CD4-positive, alpha-beta memory T cell (primary cell): ENCODE results near the gene CEP41. TPM values are rescaled to one million over a fixed set of nuclear protein-coding genes. Genes with fewer than 3 reads are reported as not detected.

Source experiments
- CTCF ChIA-PET: fragments of 350-600 bp; sonication (Branson Sonifier 250); formaldehyde crosslinking; loops from one replicate; lab custom pipeline; 2021; ENCODE audit warnings: inconsistent platforms; ENCODE audit not compliant: partially characterized antibody; lab: Charles Lee
- POLR2A ChIA-PET: fragments of 350-600 bp; sonication (Branson Sonifier 250); formaldehyde crosslinking; loops from one replicate; lab custom pipeline; 2021; ENCODE audit not compliant: partially characterized antibody; lab: Charles Lee
- DNase-seq, 5 donors: peaks; one replicate each; pipeline versions ENCODE4 v3.0.0 to v3.0.0-alpha.2; 2020 to 2022; ENCODE audit warnings: mixed read lengths in 1 of 5
- H3K27ac ChIP-seq: one replicate; pipeline ENCODE4 v1.7.0; 2013; ENCODE audit warnings: low read depth, low read length
- H3K27me3 ChIP-seq: 2 replicates; pipeline ENCODE4 v1.7.0; 2013; ENCODE audit warnings: mild to moderate bottlenecking, low read length, moderate library complexity; ENCODE audit not compliant: insufficient read depth
- H3K36me3 ChIP-seq: 2 replicates; pipeline ENCODE4 v1.7.0; 2013; ENCODE audit warnings: mild to moderate bottlenecking, low read length, moderate library complexity; ENCODE audit not compliant: insufficient read depth
- H3K4me1 ChIP-seq: 2 replicates; pipeline ENCODE4 v1.7.0; 2013; ENCODE audit warnings: mild to moderate bottlenecking, low read length, moderate library complexity; ENCODE audit not compliant: insufficient read depth
- H3K4me3 ChIP-seq, 2 donors: one replicate each; pipeline ENCODE4 v1.7.0; 2013; ENCODE audit warnings: low read length in 2 of 2, mild to moderate bottlenecking in 1 of 2
- H3K9me3 ChIP-seq, 2 donors: one replicate each; pipeline ENCODE4 v1.7.0; 2013; ENCODE audit warnings: low read length in 2 of 2, control low read depth in 1 of 2; ENCODE audit not compliant: control insufficient read depth in 1 of 2
- H3K27ac Mint-ChIP-seq, 7 donors: one replicate each; pipeline ENCODE4 v1.8.0; 2020 to 2021; ENCODE audit warnings: mixed read lengths in 7 of 7, mild to moderate bottlenecking in 6 of 7, inconsistent platforms in 3 of 7, moderate library complexity in 3 of 7
- H3K27me3 Mint-ChIP-seq, 2 donors: one replicate each; pipeline ENCODE4 v1.8.0; 2020 to 2021; ENCODE audit warnings: mixed read lengths in 2 of 2
- H3K36me3 Mint-ChIP-seq, 2 donors: one replicate each; pipeline ENCODE4 v1.8.0; 2020 to 2021; ENCODE audit warnings: mixed read lengths in 2 of 2, inconsistent platforms in 1 of 2, mild to moderate bottlenecking in 1 of 2
- H3K4me1 Mint-ChIP-seq, 4 donors: one replicate each; pipeline ENCODE4 v1.8.0; 2020 to 2021; ENCODE audit warnings: mixed read lengths in 4 of 4, mild to moderate bottlenecking in 1 of 4
- H3K4me3 Mint-ChIP-seq, 8 donors: one replicate each; pipeline ENCODE4 v1.8.0; 2020 to 2021; ENCODE audit warnings: mixed read lengths in 8 of 8, mild to moderate bottlenecking in 7 of 8, moderate library complexity in 6 of 8, inconsistent platforms in 3 of 8
- H3K9me3 Mint-ChIP-seq, 8 donors: one replicate each; pipeline ENCODE4 v1.8.0; 2020 to 2021; ENCODE audit warnings: mixed read lengths in 8 of 8, mild to moderate bottlenecking in 5 of 8, inconsistent platforms in 3 of 8, moderate library complexity in 1 of 8
- intact Hi-C: fragments of 100-400 bp; cut with micrococcal nuclease; formaldehyde crosslinking; loops from one replicate; pipeline ENCODE4 v1.15.1; 2023
- polyA plus RNA-seq, 2 donors: library from polyadenylated mRNA; unstranded; fragments of 300-500 nt; fragmentation: Illumina TruSeq; gene quantifications; one replicate each; pipeline ENCODE4 v1.2.3, GENCODE V29; 2021
- total RNA-seq, 2 experiments: library from RNA; stranded (reverse); gene quantifications; one replicate each; pipeline ENCODE4 v1.2.3, GENCODE V29; 2021

The CEP41 gene
- total RNA-seq: 1 to 10 TPM; 6.0 to 7.3 TPM
- polyA plus RNA-seq: 10 to 100 TPM; 16.3 to 20.9 TPM

- no peaks in the 10 kb centered on the region for H3K36me3 ChIP-seq
- H3K4me1 Mint-ChIP-seq: peaks cover 18 to 27% (median 19%) of the 10 kb centered on the region in 4 donors
- H3K9me3 Mint-ChIP-seq: no peaks in the 10 kb centered on the region
- peak within 1 kb of the TSS; percentile 96 to 99 (median 98) for H3K4me3 Mint-ChIP-seq
- H3K27me3 Mint-ChIP-seq: peaks cover 0 to 4% of the 10 kb centered on the region in 2 donors
- H3K4me1 ChIP-seq: peaks cover 13% of the 10 kb centered on the region
- ChIA-PET POLR2A (interaction anchor here (0.7 kb wide), 1 partner anchor 236 kb away, joined by 4 read pairs; the partner anchor contains the start of gene TMEM209), CTCF (interaction anchor here (0.9 kb wide), 1 partner anchor 44 kb away, joined by 3 read pairs; no protein-coding TSS in a partner anchor)
- intact Hi-C loops: loop anchor here (2.0 kb wide), 1 partner anchor 370 kb away; the partner anchor contains the start of gene KLHDC10
- peaks cover 0 to 5% of the 10 kb centered on the region in 2 donors for H3K36me3 Mint-ChIP-seq
- DNase-seq: peak; percentile 87 to 90 (median 88)
- H3K9me3 ChIP-seq: no peaks in the 10 kb centered on the region
- H3K27ac Mint-ChIP-seq: peak within 1 kb of the TSS; percentile 90 to 98 (median 97)
- H3K4me3 ChIP-seq: peak within 1 kb of the TSS; percentile 59 to 81
- H3K27me3 ChIP-seq: no peaks in the 10 kb centered on the region
- peak within 1 kb of the TSS; percentile 58 for H3K27ac ChIP-seq
Measured at GRCh38 chr7:130440527-130441365, at the start of gene CEP41. CEP41 (minus strand) TSS chr7:130441016; CDS start chr7:130440966, 50 bp downstream.

GRCh38 chr7:130490311-130490791 is 49.5 kb upstream of the CEP41 start:
- Histone ChIP-seq H3K9me3 (no peaks in the 10 kb centered on the region), H3K4me1 (peaks cover 18% of the 10 kb centered on the region), H3K4me3 (no peak overlapping the region), H3K36me3 (no peaks in the 10 kb centered on the region), H3K27me3 (peaks cover 4% of the 10 kb centered on the region), H3K27ac (no peak overlapping the region)
- Mint-ChIP-seq H3K36me3 (no peaks in the 10 kb centered on the region), H3K4me3 (no peak overlapping the region), H3K4me1 (peaks cover 17 to 38% (median 21%) of the 10 kb centered on the region in 4 donors), H3K27me3 (peaks cover 28 to 33% of the 10 kb centered on the region in 2 donors), H3K9me3 (peaks cover 0 to 2% (median 0%) of the 10 kb centered on the region in 8 donors), H3K27ac (no peak overlapping the region)
- POLR2A ChIA-PET: no interaction called here
- CTCF ChIA-PET: no interaction called here
- DNase-seq: no peak
- intact Hi-C loops: loop anchor here (10.0 kb wide), 1 partner anchor 246 kb away; no protein-coding TSS in a partner anchor

- intact Hi-C loops: no loop called here
- H3K4me3 Mint-ChIP-seq: no peak overlapping the region
Measured at GRCh38 chr7:130489140-130489983, 48.5 kb upstream of the CEP41 start.

GRCh38 chr7:130488392-130489139 is 47.8 kb upstream of the CEP41 start:
- ChIA-PET CTCF (interaction anchor here (1.7 kb wide), 1 partner anchor 270 kb away, joined by 3 read pairs; no protein-coding TSS in a partner anchor), POLR2A (no interaction called here)
- Mint-ChIP-seq H3K36me3 (no peaks in the 10 kb centered on the region), H3K9me3 (peaks cover 0 to 2% (median 0%) of the 10 kb centered on the region in 8 donors), H3K27ac (no peak overlapping the region), H3K27me3 (peaks cover 36 to 37% of the 10 kb centered on the region in 2 donors), H3K4me3 (peak overlapping the region in 1 of 8 donors; percentile 21), H3K4me1 (peaks cover 20 to 41% (median 21%) of the 10 kb centered on the region in 4 donors)
- H3K36me3 ChIP-seq: no peaks in the 10 kb centered on the region
- no peak overlapping the region for H3K27ac ChIP-seq
- peaks cover 18% of the 10 kb centered on the region for H3K4me1 ChIP-seq
- intact Hi-C loops: no loop called here
- no peak for DNase-seq
- H3K4me3 ChIP-seq: no peak overlapping the region
- no peaks in the 10 kb centered on the region for H3K9me3 ChIP-seq
- peaks cover 6% of the 10 kb centered on the region for H3K27me3 ChIP-seq

More at GRCh38 chr7:130489140-130489983, 48.5 kb upstream of the CEP41 start:
- H3K9me3 ChIP-seq: no peaks in the 10 kb centered on the region
- H3K27ac ChIP-seq: no peak overlapping the region
- H3K36me3 Mint-ChIP-seq: no peaks in the 10 kb centered on the region
- ChIA-PET CTCF (no interaction called here), POLR2A (no interaction called here)
- H3K4me1 Mint-ChIP-seq: peaks cover 20 to 44% (median 21%) of the 10 kb centered on the region in 4 donors
- no peak for DNase-seq
- H3K9me3 Mint-ChIP-seq: peaks cover 0 to 2% (median 0%) of the 10 kb centered on the region in 8 donors
- no peaks in the 10 kb centered on the region for H3K36me3 ChIP-seq
- H3K4me1 ChIP-seq: peaks cover 18% of the 10 kb centered on the region
- peaks cover 37% of the 10 kb centered on the region in 2 donors for H3K27me3 Mint-ChIP-seq
- no peak overlapping the region for H3K27ac Mint-ChIP-seq
- no peak overlapping the region for H3K4me3 ChIP-seq
- peaks cover 6% of the 10 kb centered on the region for H3K27me3 ChIP-seq

GRCh38 chr7:130486954-130487436 is 46.2 kb upstream of the CEP41 start:
- POLR2A ChIA-PET: no interaction called here
- Histone ChIP-seq H3K4me3 (peak overlapping the region; percentile 24 to 66), H3K27me3 (peaks cover 8% of the 10 kb centered on the region), H3K9me3 (no peaks in the 10 kb centered on the region), H3K4me1 (peaks cover 18% of the 10 kb centered on the region), H3K27ac (no peak overlapping the region), H3K36me3 (no peaks in the 10 kb centered on the region)
- intact Hi-C loops: loop anchor here (1.0 kb wide), 1 partner anchor 271 kb away; no protein-coding TSS in a partner anchor
- Mint-ChIP-seq H3K9me3 (peaks cover 0 to 2% (median 0%) of the 10 kb centered on the region in 8 donors), H3K27me3 (peaks cover 31 to 37% of the 10 kb centered on the region in 2 donors), H3K36me3 (no peaks in the 10 kb centered on the region), H3K27ac (peak overlapping the region in 2 of 7 donors; percentile 25 to 58), H3K4me3 (peak overlapping the region; percentile 84 to 89 (median 87)), H3K4me1 (peaks cover 17 to 31% (median 19%) of the 10 kb centered on the region in 4 donors)
- CTCF ChIA-PET: interaction anchor here (0.8 to 1.7 kb wide), 4 partner anchors 11 to 271 kb away, joined by 3 read pairs; no protein-coding TSS in a partner anchor
- DNase-seq: no peak
